NB4 (cell line): Measurements from ENCODE around the gene PDE4B.

Source experiments
- POLR2A ChIP-seq: IDR thresholded peaks from 2 replicates; pipeline ENCODE4 v1.6.1; 2011; ENCODE audit warnings: mild to moderate bottlenecking; ENCODE audit not compliant: insufficient read length; ENCODE audit errors: extremely low read depth
- TF ChIP-seq, protein P1 (sequence below): IDR thresholded peaks from one replicate; pipeline ENCODE4 v1.5.1; 2012; ENCODE audit warnings: low read depth, low read length

DNA sequence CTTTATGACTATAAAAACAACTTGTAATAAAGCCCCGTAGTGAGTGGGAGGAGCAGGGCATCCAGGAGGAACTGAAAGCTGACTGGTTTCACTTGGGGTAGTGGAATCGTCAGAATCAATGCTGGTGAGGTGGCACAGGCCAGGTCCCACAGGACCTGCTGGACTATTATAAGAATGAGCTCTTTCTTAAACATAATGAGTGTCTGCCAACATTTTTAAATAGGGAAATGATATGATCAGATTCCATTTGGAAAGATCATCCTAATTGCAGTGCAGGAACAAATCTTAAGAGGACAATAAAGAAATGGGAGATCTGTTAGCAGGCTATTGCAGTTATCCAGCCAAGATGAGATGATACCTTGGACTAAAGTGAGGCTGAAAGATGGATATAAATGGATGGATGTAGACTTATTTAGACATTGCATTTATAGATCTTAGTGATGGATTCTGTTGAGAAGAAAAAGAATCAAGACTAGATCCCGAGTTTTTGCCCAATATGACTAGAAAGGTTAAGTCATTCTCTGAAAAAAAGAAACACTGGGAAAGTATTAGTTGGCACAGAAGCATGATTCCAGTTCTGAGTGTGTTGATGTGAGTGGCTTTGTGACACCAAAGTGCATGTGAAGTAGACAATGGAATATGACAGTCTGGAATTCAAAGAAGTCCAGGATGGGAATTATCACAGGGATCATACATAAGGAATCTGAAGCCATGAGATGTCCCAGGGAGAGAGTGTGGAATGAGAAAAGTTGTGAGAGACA is 587.9 kb downstream of the PDE4B start:
- TF ChIP-seq POLR2A = no peak
- TF ChIP-seq, protein P1, sequence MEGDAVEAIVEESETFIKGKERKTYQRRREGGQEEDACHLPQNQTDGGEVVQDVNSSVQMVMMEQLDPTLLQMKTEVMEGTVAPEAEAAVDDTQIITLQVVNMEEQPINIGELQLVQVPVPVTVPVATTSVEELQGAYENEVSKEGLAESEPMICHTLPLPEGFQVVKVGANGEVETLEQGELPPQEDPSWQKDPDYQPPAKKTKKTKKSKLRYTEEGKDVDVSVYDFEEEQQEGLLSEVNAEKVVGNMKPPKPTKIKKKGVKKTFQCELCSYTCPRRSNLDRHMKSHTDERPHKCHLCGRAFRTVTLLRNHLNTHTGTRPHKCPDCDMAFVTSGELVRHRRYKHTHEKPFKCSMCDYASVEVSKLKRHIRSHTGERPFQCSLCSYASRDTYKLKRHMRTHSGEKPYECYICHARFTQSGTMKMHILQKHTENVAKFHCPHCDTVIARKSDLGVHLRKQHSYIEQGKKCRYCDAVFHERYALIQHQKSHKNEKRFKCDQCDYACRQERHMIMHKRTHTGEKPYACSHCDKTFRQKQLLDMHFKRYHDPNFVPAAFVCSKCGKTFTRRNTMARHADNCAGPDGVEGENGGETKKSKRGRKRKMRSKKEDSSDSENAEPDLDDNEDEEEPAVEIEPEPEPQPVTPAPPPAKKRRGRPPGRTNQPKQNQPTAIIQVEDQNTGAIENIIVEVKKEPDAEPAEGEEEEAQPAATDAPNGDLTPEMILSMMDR = no peak
